Adrenal gland (tissue), 12 donors: Measurements from ENCODE around the gene ALDH3B1. TPM values are rescaled to one million over a fixed set of nuclear protein-coding genes. Genes with fewer than 3 reads are reported as not detected.
A peak's percentile ranks its signal among the peaks of the same experiment; 100 is the strongest.

Source experiments
- DNase-seq, 7 donors: peaks; one replicate each; pipeline ENCODE4 v3.0.0-alpha.2; 2019 to 2020
- H3K27ac ChIP-seq, 5 donors: fragments of 200-600 bp; sonication (generic) in 4 of 5; 1 replicate in 3 of 5; 2 replicates in 2 of 5; pipeline versions ENCODE4 v1.5.1 to v1.8.0; 2016 to 2020; ENCODE audit warnings: mild to moderate bottlenecking in 1 of 5
- H3K27me3 ChIP-seq: fragments of 200-600 bp; 2 replicates; pipeline ENCODE4 v1.8.0; 2021
- H3K36me3 ChIP-seq, 2 donors: fragments of 200-600 bp; replicated peaks in 1 of 2; 1 replicate in 1 of 2; 2 replicates in 1 of 2; pipeline versions ENCODE4 v1.5.1 to v1.8.0; 2018 to 2022
- H3K4me1 ChIP-seq, 2 donors: fragments of 200-600 bp; replicated peaks in 1 of 2; 1 replicate in 1 of 2; 2 replicates in 1 of 2; pipeline versions ENCODE4 v1.5.1 to v1.8.0; 2018 to 2021
- H3K4me3 ChIP-seq, 4 donors: fragments of 200-600 bp; sonication (generic) in 3 of 4; one replicate each; pipeline ENCODE4 v1.5.1; 2016 to 2018
- H3K9me3 ChIP-seq, 3 donors: fragments of 200-600 bp; sonication (generic) in 1 of 3; replicated peaks in 1 of 3; 1 replicate in 2 of 3; 2 replicates in 1 of 3; pipeline versions ENCODE4 v1.5.1 to v1.8.0; 2016 to 2021
- POLR2A ChIP-seq, 2 donors: fragments of 450-650 bp; IDR thresholded peaks; one replicate each; pipeline ENCODE4 v1.6.1; 2017; ENCODE audit warnings: antibody characterized with exemption in 2 of 2, mild to moderate bottlenecking in 2 of 2, moderate library complexity in 1 of 2
- WGBS, 4 donors: extraction: QIAGEN DNeasy Blood & Tissue Kit in 2 of 4; methylation state at CpG; one replicate each; pipeline versions ENCODE4 v1.1.5 to v1.1.7; 2013 to 2017; 5-methylcytosine and 5-hydroxymethylcytosine counted together
- intact Hi-C, 2 donors: fragments of 100-400 bp; cut with DNase I; formaldehyde crosslinking; loops; one replicate each; pipeline versions ENCODE4 v1.14.1 to v1.15.0; 2022 to 2023
- polyA plus RNA-seq, 3 donors: library from polyadenylated mRNA; stranded (reverse); fragments of 200-250 nt in 2 of 3; fragments of 350-450 nt in 1 of 3; fragmentation: Illumina TruSeq in 1 of 3; extraction: RNeasy Lipid Tissue Mini Kit (QIAGEN cat#74804) in 1 of 3; gene quantifications; one replicate each; pipeline ENCODE4 v1.2.3, GENCODE V29; 2013 to 2014
- total RNA-seq, 9 donors: library from RNA; depleted of rRNA in 4 of 9; stranded (reverse); fragments of >200 nt in 4 of 9; fragments of 120-200 nt in 1 of 9; fragmentation: NEBNext Ultra II Directional in 1 of 9; extraction: Animal tissue kit (Norgen Biotek cat#: 25700) in 1 of 9; gene quantifications; one replicate each; pipeline versions ENCODE4 v1.1.0 to v1.2.4, GENCODE V29; 2013 to 2023
- TF ChIP-seq, protein P1 (sequence below), 6 experiments: fragments of 450-650 bp in 4 of 6; fragments of 200-600 bp in 2 of 6; sonication (generic) in 1 of 6; IDR thresholded peaks; 1 replicate in 5 of 6; 2 replicates in 1 of 6; pipeline versions ENCODE4 v1.5.1 to v1.8.0; 2016 to 2021; ENCODE audit warnings: antibody characterized with exemption in 6 of 6, mild to moderate bottlenecking in 2 of 6, moderate library complexity in 1 of 6
- donor health status: healthy with polysubstance abuse.
- donor health status: Bipolar disorder and iron deficiency.
- donor health status: DM: yes; HTN: yes; CAD: no.
- donor health status: DM: no; HTN: no; CAD: no.
- donor health status: DM: no; HTN: no; CAD: no.
- donor health status: DM: yes; HTN: yes; CAD: no.

Gene ALDH3B1
- total and polyA plus RNA-seq, 12 donors: 0.72 to 70.3 (median 51.6) TPM

GRCh38 chr11:68053981-68054812 lies 44.1 kb downstream of the ALDH3B1 start:
- Histone ChIP-seq H3K9me3 (no peaks in the 10 kb centered on the region), H3K27me3 (no peaks in the 10 kb centered on the region), H3K4me1 (no peaks in the 10 kb centered on the region), H3K27ac (peak overlapping the region in 1 of 5 donors; percentile 10), H3K36me3 (peaks cover 0 to 40% of the 10 kb centered on the region in 2 donors), H3K4me3 (no peak overlapping the region)
- intact Hi-C loops: no loop called here
- peak in 1 of 7 donors; percentile 50 for DNase-seq
- WGBS, 4 donors: 90 to 97% (median 94%) methylated on average over 7 to 11 of the region's 11 CpGs
- TF ChIP-seq, protein P1, sequence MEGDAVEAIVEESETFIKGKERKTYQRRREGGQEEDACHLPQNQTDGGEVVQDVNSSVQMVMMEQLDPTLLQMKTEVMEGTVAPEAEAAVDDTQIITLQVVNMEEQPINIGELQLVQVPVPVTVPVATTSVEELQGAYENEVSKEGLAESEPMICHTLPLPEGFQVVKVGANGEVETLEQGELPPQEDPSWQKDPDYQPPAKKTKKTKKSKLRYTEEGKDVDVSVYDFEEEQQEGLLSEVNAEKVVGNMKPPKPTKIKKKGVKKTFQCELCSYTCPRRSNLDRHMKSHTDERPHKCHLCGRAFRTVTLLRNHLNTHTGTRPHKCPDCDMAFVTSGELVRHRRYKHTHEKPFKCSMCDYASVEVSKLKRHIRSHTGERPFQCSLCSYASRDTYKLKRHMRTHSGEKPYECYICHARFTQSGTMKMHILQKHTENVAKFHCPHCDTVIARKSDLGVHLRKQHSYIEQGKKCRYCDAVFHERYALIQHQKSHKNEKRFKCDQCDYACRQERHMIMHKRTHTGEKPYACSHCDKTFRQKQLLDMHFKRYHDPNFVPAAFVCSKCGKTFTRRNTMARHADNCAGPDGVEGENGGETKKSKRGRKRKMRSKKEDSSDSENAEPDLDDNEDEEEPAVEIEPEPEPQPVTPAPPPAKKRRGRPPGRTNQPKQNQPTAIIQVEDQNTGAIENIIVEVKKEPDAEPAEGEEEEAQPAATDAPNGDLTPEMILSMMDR (IDR thresholded peaks at IDR 0.05): no peak
- no peak for TF ChIP-seq POLR2A (IDR thresholded peaks at IDR 0.05)

GRCh38 chr11:68056317-68057285 lies 46.5 kb downstream of the ALDH3B1 start:
- Histone ChIP-seq H3K9me3 (no peaks in the 10 kb centered on the region), H3K4me3 (no peak overlapping the region), H3K27ac (peak overlapping the region in 1 of 5 donors; percentile 37), H3K27me3 (no peaks in the 10 kb centered on the region), H3K36me3 (peaks cover 0 to 35% of the 10 kb centered on the region in 2 donors), H3K4me1 (no peaks in the 10 kb centered on the region)
- intact Hi-C loops: no loop called here
- no peak for TF ChIP-seq POLR2A (IDR thresholded peaks at IDR 0.05)
- TF ChIP-seq, protein P1 (IDR thresholded peaks at IDR 0.05): no peak
- DNase-seq: no peak
- WGBS, 4 donors: 94 to 97% (median 97%) methylated on average over 11 to 12 of the region's 12 CpGs

DNA sequence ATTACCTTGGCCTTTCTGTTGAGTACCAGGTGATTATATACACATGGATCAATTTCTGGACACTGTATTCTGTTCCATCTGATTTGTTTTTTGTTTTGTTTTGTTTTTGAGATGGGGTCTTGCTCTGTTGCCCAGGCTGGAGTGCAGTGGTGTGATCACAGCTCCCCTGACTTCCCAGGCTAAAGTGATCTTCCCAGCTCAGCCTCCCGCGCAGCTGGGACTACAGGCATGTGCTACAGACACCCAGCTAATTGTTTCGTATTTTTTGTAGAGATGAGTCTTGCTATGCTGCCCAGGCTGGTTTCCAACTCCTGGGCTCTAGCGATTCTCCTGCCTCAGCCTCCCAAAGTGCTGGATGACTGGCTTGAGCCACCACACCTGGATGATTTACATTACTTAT lies 47.7 kb downstream of the ALDH3B1 start:
- WGBS, 4 donors: 95 to 99% (median 96%) methylated on average over 4 of the region's 4 CpGs
- H3K4me1 ChIP-seq: no peaks in the 10 kb centered on the region
- TF ChIP-seq, protein P1 (IDR thresholded peaks at IDR 0.05): no peak
- TF ChIP-seq POLR2A (IDR thresholded peaks at IDR 0.05): no peak
- peak overlapping the region in 1 of 5 donors; percentile 27 for H3K27ac ChIP-seq
- H3K9me3 ChIP-seq: no peaks in the 10 kb centered on the region
- H3K36me3 ChIP-seq: peaks cover 0 to 38% of the 10 kb centered on the region in 2 donors
- intact Hi-C loops: no loop called here
- no peak overlapping the region for H3K4me3 ChIP-seq
- H3K27me3 ChIP-seq: no peaks in the 10 kb centered on the region
- no peak for DNase-seq

DNA sequence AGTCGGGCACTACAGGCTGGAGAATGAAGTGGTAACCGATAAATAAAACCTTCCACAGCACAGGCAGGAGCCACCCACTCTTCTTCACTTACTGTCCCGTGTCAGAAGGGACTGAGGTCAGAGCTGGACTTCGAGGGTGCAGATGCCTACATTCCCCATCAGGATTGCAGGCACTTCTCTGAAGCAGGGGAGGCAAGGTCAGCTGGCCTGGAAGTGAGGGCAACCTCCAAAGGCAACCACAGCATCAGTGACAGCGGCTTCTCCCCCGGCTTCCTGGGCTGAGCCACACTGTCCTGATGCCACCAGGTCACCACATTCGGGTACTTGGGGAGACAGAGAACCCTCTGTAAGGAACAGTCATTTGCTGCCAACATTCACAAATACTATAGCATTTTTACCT lies 51.4 kb downstream of the ALDH3B1 start:
- Histone ChIP-seq H3K4me3 (no peak overlapping the region), H3K4me1 (no peaks in the 10 kb centered on the region), H3K27me3 (no peaks in the 10 kb centered on the region), H3K36me3 (peaks cover 0 to 68% of the 10 kb centered on the region in 2 donors), H3K27ac (no peak overlapping the region), H3K9me3 (no peaks in the 10 kb centered on the region)
- TF ChIP-seq, protein P1 (IDR thresholded peaks at IDR 0.05): no peak
- no peak for TF ChIP-seq POLR2A (IDR thresholded peaks at IDR 0.05)
- peak in 1 of 7 donors; percentile 17 for DNase-seq
- 92 to 95% (median 93%) methylated on average over 6 to 7 of the region's 7 CpGs for WGBS, 4 donors
- intact Hi-C loops: loop anchor here in 1 of 2 donors (10.0 kb wide), 1 partner anchor 133 kb away; no protein-coding TSS in a partner anchor
